Measurements from ENCODE around the gene MAP4. TPM values are rescaled to one million over a fixed set of nuclear protein-coding genes. Genes with fewer than 3 reads are reported as not detected.

Gene MAP4
- total and polyA plus RNA-seq, 2 of the 13 experiments (the other 11 are each of a cell fraction or from before 2014, with no cell fraction given) = 33.1 to 38.7 TPM

- no peak for TF ChIP-seq BATF2 (CRISPR knock-in tag; IDR thresholded peaks at IDR 0.05)
- no peak for TF ChIP-seq MIER2 (CRISPR knock-in tag; IDR thresholded peaks at IDR 0.05)
- TF ChIP-seq ZNF605 (CRISPR knock-in tag; IDR thresholded peaks at IDR 0.05) = no peak
- no peak for TF ChIP-seq ZFP36L2 (CRISPR knock-in tag; IDR thresholded peaks at IDR 0.05)
- no peak for TF ChIP-seq POLR2AphosphoS5 (IDR thresholded peaks at IDR 0.05; ENCODE audit: low read depth, low read length)
- TF ChIP-seq SSRP1 (CRISPR knock-in tag; IDR thresholded peaks at IDR 0.05) = no peak
- no peak for TF ChIP-seq CCDC6 (CRISPR knock-in tag; IDR thresholded peaks at IDR 0.05)
- TF ChIP-seq YY1 (IDR thresholded peaks at IDR 0.05; ENCODE audit: insufficient read depth, insufficient replicate concordance, low read depth, low read length) = no peak
- no peak for TF ChIP-seq TFDP2 (CRISPR knock-in tag; IDR thresholded peaks at IDR 0.05)
- no peak for TF ChIP-seq ZNF761 (CRISPR knock-in tag; conservative IDR thresholded peaks at IDR 0.05)
- peak; percentile 53 for TF ChIP-seq HOXA3 (CRISPR knock-in tag; IDR thresholded peaks at IDR 0.05)
- TF ChIP-seq ARID2 (CRISPR knock-in tag; IDR thresholded peaks at IDR 0.05; ENCODE audit: borderline replicate concordance) = no peak
- TF ChIP-seq NCOR1 (IDR thresholded peaks at IDR 0.05; ENCODE audit: borderline replicate concordance, low read length) = peak; percentile 47; the same call in 1 of the 2 replicates
- 0 out of 2 replicates have a peak, but pooled peaks have one; percentile 48 for TF ChIP-seq HHEX (CRISPR knock-in tag; IDR thresholded peaks at IDR 0.05)
- TF ChIP-seq ZNF616 (CRISPR knock-in tag; IDR thresholded peaks at IDR 0.05; ENCODE audit: low read depth) = no peak
- TF ChIP-seq THAP7 (CRISPR knock-in tag; IDR thresholded peaks at IDR 0.05) = no peak
- no peak for TF ChIP-seq MTF1 (CRISPR knock-in tag; IDR thresholded peaks at IDR 0.05)
- TF ChIP-seq IRF9 (CRISPR knock-in tag; IDR thresholded peaks at IDR 0.05; ENCODE audit: borderline replicate concordance) = no peak
- no peak for TF ChIP-seq TRAFD1 (CRISPR knock-in tag; IDR thresholded peaks at IDR 0.05; ENCODE audit: borderline replicate concordance)
- no peak for TF ChIP-seq ZNF234 (CRISPR knock-in tag; conservative IDR thresholded peaks at IDR 0.05)
- TF ChIP-seq ZSCAN22 (CRISPR knock-in tag; IDR thresholded peaks at IDR 0.05) = no peak
- TF ChIP-seq DBP (CRISPR knock-in tag; IDR thresholded peaks at IDR 0.05; ENCODE audit: not compliant biosample characterization) = no peak
- TF ChIP-seq ZNF253 (CRISPR knock-in tag; IDR thresholded peaks at IDR 0.05; ENCODE audit: borderline replicate concordance) = no peak
- TF ChIP-seq POLR2A (IDR thresholded peaks at IDR 0.05; ENCODE audit: insufficient read depth in 1 of 2, low read depth in 2 of 2, low read length in 2 of 2) = no peak
- no peak for TF ChIP-seq CREBL2 (CRISPR knock-in tag; IDR thresholded peaks at IDR 0.05; ENCODE audit: borderline replicate concordance)
- TF ChIP-seq DR1 (CRISPR knock-in tag; IDR thresholded peaks at IDR 0.05) = no peak
- TF ChIP-seq ZNF451 (CRISPR knock-in tag; IDR thresholded peaks at IDR 0.05) = no peak
Observed at GRCh38 chr3:47954567-47954966, 61.6 kb downstream of the MAP4 start (continued).
